Esophagus squamous epithelium (tissue), 5 donors: ENCODE results near the gene CEP170B. TPM values are rescaled to one million over a fixed set of nuclear protein-coding genes. Genes with fewer than 3 reads are reported as not detected.
"Not testable (repeated sequence)": the region's sequence is repeated elsewhere in the genome, so short reads cannot be mapped to it uniquely, and the experiment has no call there.

Source experiments
- DNase-seq: peaks from one replicate; lab custom pipeline; 2025; lab: John Stamatoyannopoulos, UW
- H3K27ac ChIP-seq, 4 donors: fragments of 200-600 bp; sonication (generic); one replicate each; pipeline ENCODE4 v1.5.1; 2016 to 2019; ENCODE audit warnings: mild to moderate bottlenecking in 1 of 4
- H3K27me3 ChIP-seq, 4 donors: fragments of 200-600 bp; sonication (generic); 1 replicate in 3 of 4; 2 replicates in 1 of 4; pipeline versions ENCODE4 v1.5.1 to v1.6.0; 2017 to 2021; ENCODE audit warnings: antibody characterized with exemption in 1 of 4
- H3K36me3 ChIP-seq, 3 donors: fragments of 200-600 bp; sonication (generic); one replicate each; pipeline ENCODE4 v1.5.1; 2016 to 2019
- H3K4me1 ChIP-seq, 3 donors: fragments of 200-600 bp; sonication (generic); one replicate each; pipeline ENCODE4 v1.5.1; 2017 to 2019
- H3K4me3 ChIP-seq, 4 donors: fragments of 200-600 bp; sonication (generic); 1 replicate in 3 of 4; 2 replicates in 1 of 4; pipeline ENCODE4 v1.5.1; 2016 to 2019; ENCODE audit warnings: mild to moderate bottlenecking in 2 of 4, moderate library complexity in 1 of 4
- H3K9me3 ChIP-seq, 3 donors: fragments of 200-600 bp; sonication (generic); one replicate each; pipeline ENCODE4 v1.5.1; 2016 to 2019
- POLR2A ChIP-seq, 4 donors: fragments of 450-650 bp; IDR thresholded peaks; one replicate each; pipeline ENCODE4 v1.6.1; 2017; ENCODE audit warnings: antibody characterized with exemption in 4 of 4, mild to moderate bottlenecking in 4 of 4, moderate library complexity in 3 of 4
- WGBS, 2 donors: methylation state at CpG; one replicate each; pipeline ENCODE4 v1.1.5; 2018; 5-methylcytosine and 5-hydroxymethylcytosine counted together
- intact Hi-C: fragments of 100-400 bp; cut with DNase I; formaldehyde crosslinking; loops from one replicate; pipeline ENCODE4 v1.15.0; 2022
- total RNA-seq, 4 donors: library from RNA; depleted of rRNA; stranded (reverse); fragments of >200 nt; gene quantifications; one replicate each; pipeline ENCODE4 v1.1.0, GENCODE V29; 2016
- TF ChIP-seq, protein P1 (sequence below), 6 experiments: fragments of 450-650 bp in 4 of 6; fragments of 200-600 bp in 2 of 6; sonication (generic) in 2 of 6; IDR thresholded peaks; one replicate each; pipeline ENCODE4 v1.5.1; 2016 to 2019; ENCODE audit warnings: antibody characterized with exemption in 6 of 6, mild to moderate bottlenecking in 4 of 6, moderate library complexity in 4 of 6
- donor health status: DM: yes; HTN: yes; CAD: no.

CEP170B gene
- total RNA-seq, 4 donors from 2014 or later = 18.2 to 41.0 (median 30.6) TPM

DNA sequence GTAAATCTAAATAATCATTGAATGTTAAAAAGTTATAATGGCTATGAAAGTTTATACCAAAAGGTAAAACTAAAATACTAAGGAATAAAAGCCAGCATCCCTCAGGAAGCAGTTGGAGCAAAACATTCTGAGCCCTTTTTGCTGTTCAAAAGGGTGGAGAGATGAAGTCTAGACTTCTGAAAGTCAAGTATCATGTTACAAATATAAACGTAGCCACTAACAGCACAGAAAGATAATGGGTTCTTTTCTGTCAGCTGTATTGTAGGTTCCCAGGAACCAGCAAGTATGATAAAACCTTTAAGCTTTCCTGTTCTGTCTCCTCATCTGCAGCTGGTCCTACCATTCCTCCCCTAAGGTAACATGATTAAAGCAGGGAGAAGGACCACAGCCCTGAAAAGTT is 43.2 kb downstream of the CEP170B start:
- DNase-seq = no peak
- WGBS, 2 donors = 6 to 13% methylated on average over 1 of the region's 1 CpG
- Histone ChIP-seq H3K4me1 (peaks cover 0 to 4% (median 0%) of the 10 kb centered on the region in 3 donors), H3K27me3 (peaks cover 0 to 18% (median 0%) of the 10 kb centered on the region in 4 donors), H3K27ac (no peak overlapping the region), H3K4me3 (no peak overlapping the region), H3K9me3 (peaks cover 0 to 20% (median 9%) of the 10 kb centered on the region in 3 donors), H3K36me3 (no peaks in the 10 kb centered on the region)
- TF ChIP-seq POLR2A (IDR thresholded peaks at IDR 0.05) = no peak
- TF ChIP-seq, protein P1, sequence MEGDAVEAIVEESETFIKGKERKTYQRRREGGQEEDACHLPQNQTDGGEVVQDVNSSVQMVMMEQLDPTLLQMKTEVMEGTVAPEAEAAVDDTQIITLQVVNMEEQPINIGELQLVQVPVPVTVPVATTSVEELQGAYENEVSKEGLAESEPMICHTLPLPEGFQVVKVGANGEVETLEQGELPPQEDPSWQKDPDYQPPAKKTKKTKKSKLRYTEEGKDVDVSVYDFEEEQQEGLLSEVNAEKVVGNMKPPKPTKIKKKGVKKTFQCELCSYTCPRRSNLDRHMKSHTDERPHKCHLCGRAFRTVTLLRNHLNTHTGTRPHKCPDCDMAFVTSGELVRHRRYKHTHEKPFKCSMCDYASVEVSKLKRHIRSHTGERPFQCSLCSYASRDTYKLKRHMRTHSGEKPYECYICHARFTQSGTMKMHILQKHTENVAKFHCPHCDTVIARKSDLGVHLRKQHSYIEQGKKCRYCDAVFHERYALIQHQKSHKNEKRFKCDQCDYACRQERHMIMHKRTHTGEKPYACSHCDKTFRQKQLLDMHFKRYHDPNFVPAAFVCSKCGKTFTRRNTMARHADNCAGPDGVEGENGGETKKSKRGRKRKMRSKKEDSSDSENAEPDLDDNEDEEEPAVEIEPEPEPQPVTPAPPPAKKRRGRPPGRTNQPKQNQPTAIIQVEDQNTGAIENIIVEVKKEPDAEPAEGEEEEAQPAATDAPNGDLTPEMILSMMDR (IDR thresholded peaks at IDR 0.05) = no peak
- intact Hi-C loops = no loop called here

DNA sequence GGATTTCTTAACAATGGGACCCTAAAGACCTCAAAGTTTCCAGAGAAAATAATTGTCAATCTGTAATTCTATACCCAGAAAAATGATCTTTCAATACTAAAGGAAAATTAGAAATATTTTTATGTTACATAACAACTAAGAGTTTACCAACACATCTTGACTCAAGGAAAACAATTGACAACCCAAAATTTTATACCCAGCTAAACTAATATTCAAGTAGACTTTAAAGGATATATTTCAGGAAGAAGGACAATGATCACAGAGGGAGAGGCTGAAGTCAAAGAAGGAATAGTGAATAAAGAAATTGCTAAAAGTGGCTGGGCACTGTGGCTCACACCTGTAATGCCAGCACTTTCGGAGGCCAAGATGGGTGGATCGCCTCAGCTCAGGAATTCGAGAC is 47.0 kb downstream of the CEP170B start:
- TF ChIP-seq, protein P1 (IDR thresholded peaks at IDR 0.05) = no peak
- no peak for TF ChIP-seq POLR2A (IDR thresholded peaks at IDR 0.05)
- Histone ChIP-seq H3K36me3 (no peaks in the 10 kb centered on the region), H3K4me3 (no peak overlapping the region), H3K4me1 (no peaks in the 10 kb centered on the region), H3K9me3 (peaks cover 0 to 20% (median 9%) of the 10 kb centered on the region in 3 donors), H3K27me3 (peaks cover 0 to 12% (median 0%) of the 10 kb centered on the region in 4 donors), H3K27ac (no peak overlapping the region)
- WGBS, 2 donors = 80 to 83% methylated on average over 3 of the region's 3 CpGs
- intact Hi-C loops = no loop called here
- no peak for DNase-seq

DNA sequence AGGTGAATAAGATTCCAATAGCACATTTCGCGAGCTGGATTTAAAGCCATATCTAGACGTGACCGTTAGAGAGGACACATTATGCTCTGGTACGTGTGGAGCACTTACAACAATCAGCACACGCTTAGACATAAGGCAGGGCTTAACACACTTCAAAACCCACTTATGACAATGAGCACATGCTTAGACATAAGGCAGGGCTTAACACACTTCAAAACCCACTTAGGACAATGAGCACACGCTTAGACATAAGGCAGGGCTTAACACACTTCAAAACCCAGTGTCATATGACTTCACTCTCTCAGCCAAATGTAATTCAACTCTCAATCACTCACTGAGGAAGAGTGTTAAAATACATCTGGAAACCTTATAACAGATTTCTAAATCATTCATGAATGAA is 48.4 kb downstream of the CEP170B start:
- no peak overlapping the region for H3K27ac ChIP-seq
- TF ChIP-seq, protein P1 (IDR thresholded peaks at IDR 0.05) = no peak
- no peak for TF ChIP-seq POLR2A (IDR thresholded peaks at IDR 0.05)
- no peak for DNase-seq
- no peaks in the 10 kb centered on the region for H3K4me1 ChIP-seq
- peaks cover 0 to 20% (median 9%) of the 10 kb centered on the region in 3 donors for H3K9me3 ChIP-seq
- intact Hi-C loops = no loop called here
- peaks cover 0 to 8% (median 0%) of the 10 kb centered on the region in 4 donors for H3K27me3 ChIP-seq
- no peaks in the 10 kb centered on the region for H3K36me3 ChIP-seq
- 85 to 86% methylated on average over 7 of the region's 7 CpGs for WGBS, 2 donors
- no peak overlapping the region for H3K4me3 ChIP-seq

DNA sequence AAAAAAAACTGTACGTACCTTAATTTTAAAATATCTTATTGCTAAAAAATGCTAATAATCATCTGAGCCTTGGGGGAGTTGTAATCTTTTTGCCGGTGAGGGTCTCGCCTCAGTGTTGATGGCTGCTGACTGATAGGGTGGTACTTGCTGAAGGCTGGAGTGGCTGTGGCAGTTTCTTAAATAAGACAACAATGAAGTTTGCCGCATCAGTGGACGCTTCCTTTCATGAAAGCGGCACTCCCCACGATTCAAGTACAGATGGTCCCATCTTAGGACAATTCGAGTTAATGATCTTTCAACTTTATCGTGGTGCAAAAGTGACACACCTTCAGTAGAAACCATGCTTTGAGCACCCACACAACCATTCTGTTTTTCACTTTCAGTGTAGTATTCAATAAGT is 52.0 kb downstream of the CEP170B start:
- 83 to 86% methylated on average over 9 of the region's 9 CpGs for WGBS, 2 donors
- intact Hi-C loops = no loop called here
- Histone ChIP-seq H3K27ac (no peak overlapping the region), H3K4me3 (no peak overlapping the region), H3K4me1 (no peaks in the 10 kb centered on the region), H3K27me3 (peaks cover 0 to 2% (median 0%) of the 10 kb centered on the region in 4 donors), H3K9me3 (peaks cover 0 to 7% (median 4%) of the 10 kb centered on the region in 3 donors), H3K36me3 (no peaks in the 10 kb centered on the region)
- TF ChIP-seq, protein P1 (IDR thresholded peaks at IDR 0.05) = no peak
- no peak for TF ChIP-seq POLR2A (IDR thresholded peaks at IDR 0.05)
- DNase-seq = no peak

DNA sequence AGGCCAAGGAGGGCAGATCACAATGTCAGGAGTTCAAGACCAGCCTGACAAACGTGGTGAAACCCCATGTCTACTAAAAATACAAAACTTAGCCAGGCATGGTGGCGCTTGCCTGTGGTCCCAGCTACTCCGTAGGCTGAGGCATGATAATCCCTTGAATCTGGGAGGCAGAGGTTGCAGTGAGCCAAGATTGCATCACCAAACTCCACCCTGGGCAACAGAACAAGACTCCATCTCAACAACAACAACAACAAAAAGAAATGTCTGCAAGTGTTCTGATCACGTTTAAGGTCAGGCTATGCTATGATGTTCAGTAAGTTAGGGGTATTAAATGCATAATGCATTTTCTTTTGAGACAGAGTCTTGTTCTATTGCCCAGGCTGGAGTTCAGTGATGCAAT is 52.9 kb downstream of the CEP170B start:
- 21 to 57% methylated on average over 3 to 4 of the region's 4 CpGs for WGBS, 2 donors

DNA sequence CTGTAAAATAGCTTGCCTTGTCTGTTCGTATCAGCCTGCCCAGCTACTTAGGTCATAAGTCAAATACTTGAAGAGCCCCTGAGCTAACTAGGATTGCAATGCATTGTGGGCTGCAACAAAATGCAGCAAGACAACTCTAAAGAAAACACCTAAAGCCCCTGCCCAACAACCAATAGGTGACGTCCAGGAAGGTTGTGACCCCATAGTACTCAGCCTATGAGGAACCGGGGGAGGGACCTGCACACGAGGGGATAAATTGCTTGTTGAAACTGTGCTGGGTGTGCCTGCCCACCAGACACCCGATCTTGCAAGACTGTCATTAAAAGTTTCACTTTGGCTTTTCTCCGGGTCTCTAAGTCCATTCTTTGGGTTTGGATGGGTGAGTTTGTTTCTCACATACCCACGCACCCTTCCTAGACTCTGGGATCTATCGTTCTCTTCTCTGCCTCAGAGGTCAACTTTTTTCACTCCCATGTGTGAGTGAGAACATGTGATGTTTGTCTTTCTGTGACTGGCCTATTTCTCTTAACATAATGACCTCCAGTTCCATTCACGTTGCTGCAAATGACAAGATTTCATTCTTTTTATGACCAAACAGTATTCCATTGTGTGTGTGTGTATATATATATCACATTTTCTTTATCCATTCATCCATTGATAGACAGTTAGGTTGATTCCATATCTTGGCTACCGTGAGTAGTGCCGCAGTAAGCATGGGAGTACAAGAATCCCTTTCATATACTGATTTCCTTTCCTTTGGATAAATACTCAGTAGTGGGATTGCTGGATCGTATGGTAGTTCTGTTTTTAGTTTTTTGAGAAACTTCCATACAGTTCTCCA is 54.3 kb downstream of the CEP170B start:
- intact Hi-C loops = not testable (repeated sequence)
- WGBS, 2 donors = 71 to 72% methylated on average over 11 of the region's 12 CpGs

More for the DNA sequence above, 52.9 kb downstream of the CEP170B start:
- Histone ChIP-seq H3K27me3 (no peaks in the 10 kb centered on the region), H3K36me3 (no peaks in the 10 kb centered on the region), H3K9me3 (no peaks in the 10 kb centered on the region), H3K4me1 (no peaks in the 10 kb centered on the region), H3K4me3 (no peak overlapping the region), H3K27ac (no peak overlapping the region)
- intact Hi-C loops = no loop called here
- no peak for DNase-seq
- no peak for TF ChIP-seq POLR2A (IDR thresholded peaks at IDR 0.05)
- TF ChIP-seq, protein P1 (IDR thresholded peaks at IDR 0.05) = no peak

More for the DNA sequence above, 54.3 kb downstream of the CEP170B start:
- DNase-seq, H3K36me3 ChIP-seq, H3K9me3 ChIP-seq, H3K4me3 ChIP-seq, H3K27me3 ChIP-seq, H3K27ac ChIP-seq, H3K4me1 ChIP-seq: not testable (repeated sequence)
